HepG2 (cell line): Measurements from ENCODE around the gene DENND10. TPM values are rescaled to one million over a fixed set of nuclear protein-coding genes. Genes with fewer than 3 reads are reported as not detected.

Experiments used
- AKNA ChIP-seq: sonication (generic); formaldehyde crosslinking; IDR thresholded peaks from 2 replicates; pipeline ENCODE4 v1.4.0; 2020; ENCODE audit warnings: missing genetic modification reagents, borderline replicate concordance
- BCL3 ChIP-seq: sonication (generic); formaldehyde crosslinking; IDR thresholded peaks from 2 replicates; pipeline ENCODE4 v1.5.1; 2020; ENCODE audit warnings: mild to moderate bottlenecking, missing genetic modification reagents, moderate library complexity
- CBFB ChIP-seq: sonication (generic); formaldehyde crosslinking; IDR thresholded peaks from 2 replicates; pipeline ENCODE4 v1.4.0; 2020; ENCODE audit warnings: missing genetic modification reagents
- DMAP1 ChIP-seq: IDR thresholded peaks from 2 replicates; pipeline ENCODE4 v1.6.1; 2016
- FOXK1 ChIP-seq: sonication (generic); formaldehyde crosslinking; IDR thresholded peaks from 2 replicates; pipeline ENCODE4 v1.4.0; 2020; ENCODE audit warnings: low read depth, missing genetic modification reagents, borderline replicate concordance
- GFI1 ChIP-seq: sonication (generic); formaldehyde crosslinking; IDR thresholded peaks from 2 replicates; pipeline ENCODE4 v1.5.0; 2020; ENCODE audit warnings: missing genetic modification reagents, mild to moderate bottlenecking, borderline replicate concordance
- HDAC2 ChIP-seq: sonication (generic); formaldehyde crosslinking; IDR thresholded peaks from 2 replicates; pipeline ENCODE4 v1.4.0; 2020; ENCODE audit warnings: missing genetic modification reagents
- IKZF4 ChIP-seq: sonication (generic); formaldehyde crosslinking; IDR thresholded peaks from 2 replicates; pipeline ENCODE4 v1.5.1; 2020; ENCODE audit warnings: borderline replicate concordance, mild to moderate bottlenecking, low read depth, missing genetic modification reagents; ENCODE audit errors: not compliant biosample characterization
- PAXIP1 ChIP-seq: sonication (generic); formaldehyde crosslinking; conservative IDR thresholded peaks from 2 replicates; pipeline ENCODE4 v1.4.0; 2020; ENCODE audit warnings: mild to moderate bottlenecking, missing genetic modification reagents, moderate library complexity
- PRDM4 ChIP-seq: sonication (generic); formaldehyde crosslinking; IDR thresholded peaks from 2 replicates; pipeline ENCODE4 v1.9.0; 2021; ENCODE audit warnings: missing genetic modification reagents, borderline replicate concordance
- YEATS4 ChIP-seq: sonication (generic); formaldehyde crosslinking; IDR thresholded peaks from 2 replicates; pipeline ENCODE4 v1.4.0; 2020; ENCODE audit warnings: missing genetic modification reagents, borderline replicate concordance
- ZMAT5 ChIP-seq: sonication (generic); formaldehyde crosslinking; IDR thresholded peaks from 2 replicates; pipeline ENCODE4 v1.5.0; 2020; ENCODE audit warnings: mild to moderate bottlenecking, low read depth, missing genetic modification reagents, borderline replicate concordance
- ZNF180 ChIP-seq: sonication (generic); formaldehyde crosslinking; IDR thresholded peaks from 2 replicates; pipeline ENCODE4 v1.4.0; 2020; ENCODE audit warnings: low read depth, missing genetic modification reagents, borderline replicate concordance
- ZNF460 ChIP-seq: sonication (generic); formaldehyde crosslinking; IDR thresholded peaks from 2 replicates; pipeline ENCODE4 v1.5.1; 2020; ENCODE audit warnings: missing genetic modification reagents, mild to moderate bottlenecking, borderline replicate concordance
- polyA plus RNA-seq, 8 experiments: library from polyadenylated mRNA; depleted of rRNA in 3 of 8; stranded (reverse) in 7 of 8; unstranded in 1 of 8; fragments of >200 nt; fragmentation: Illumina TruSeq in 4 of 8; extraction: Trizol in 4 of 8; gene quantifications; 2 replicates each; pipeline versions ENCODE4 v1.2.1 to v1.2.3, GENCODE V29; 2011 to 2016; ENCODE audit warnings: low read depth in 4 of 8, missing spikeins in 1 of 8, mixed read lengths in 1 of 8; ENCODE audit not compliant: insufficient read depth in 1 of 8
- total RNA-seq, 5 experiments: library from RNA; depleted of rRNA; stranded (reverse); fragments of >200 nt; fragmentation: Illumina TruSeq; extraction: Trizol; gene quantifications; 2 replicates each; pipeline ENCODE4 v1.2.3, GENCODE V29; 2016; ENCODE audit warnings: low read depth in 1 of 5

The DENND10 gene
- total and polyA plus RNA-seq, 2 of the 13 experiments (the other 11 are each of a cell fraction or from before 2014, with no cell fraction given) = 43.7 to 78.8 TPM

- TF ChIP-seq FOXK1 (CRISPR knock-in tag) (peak; percentile 59; the same call in 1 of the 2 replicates), ZNF180 (CRISPR knock-in tag) (no peak), YEATS4 (CRISPR knock-in tag) (peak; percentile 91), PRDM4 (CRISPR knock-in tag) (no peak), ZMAT5 (CRISPR knock-in tag) (no peak), HDAC2 (CRISPR knock-in tag) (no peak; the same call in 1 of the 2 replicates), DMAP1 (peak; percentile 96), BCL3 (CRISPR knock-in tag) (no peak), IKZF4 (CRISPR knock-in tag) (no peak), CBFB (CRISPR knock-in tag) (peak; percentile 57), GFI1 (peak; percentile 58; the same call in 1 of the 2 replicates), AKNA (no peak), ZNF460 (CRISPR knock-in tag) (0 out of 2 replicates have a peak, but pooled peaks have one; percentile 26), PAXIP1 (CRISPR knock-in tag) (peak; percentile 27; the same call in 1 of the 2 replicates)
These were observed 23.2 kb upstream of the DENND10 start, which contains the start of gene EIF3A (continued) for GRCh38 chr10:119080521-119081259.
